Type B pancreatic cell (in vitro differentiated cells): ENCODE measurements around the gene COL20A1. TPM values are rescaled to one million over a fixed set of nuclear protein-coding genes. Genes with fewer than 3 reads are reported as not detected.

Source experiments
- DNase-seq: peaks from one replicate; pipeline ENCODE4 v3.0.0; 2021; ENCODE audit warnings: mixed read lengths; ENCODE audit not compliant: unreplicated experiment; ENCODE audit errors: extremely low spot score
- H3K27ac Mint-ChIP-seq: 2 replicates; pipeline ENCODE4 v1.8.0; 2021; ENCODE audit warnings: mild to moderate bottlenecking, mixed read lengths
- H3K27me3 Mint-ChIP-seq: 2 replicates; pipeline ENCODE4 v1.8.0; 2021; ENCODE audit warnings: mixed read lengths
- H3K36me3 Mint-ChIP-seq: 2 replicates; pipeline ENCODE4 v1.8.0; 2021; ENCODE audit warnings: mixed read lengths
- H3K4me1 Mint-ChIP-seq: one replicate; pipeline ENCODE4 v1.8.0; 2021; ENCODE audit warnings: mixed read lengths; ENCODE audit not compliant: unreplicated experiment
- H3K4me3 Mint-ChIP-seq: 2 replicates; pipeline ENCODE4 v1.8.0; 2021; ENCODE audit warnings: mild to moderate bottlenecking, mixed read lengths
- H3K9me3 Mint-ChIP-seq: 2 replicates; pipeline ENCODE4 v1.8.0; 2021; ENCODE audit warnings: mixed read lengths
- CTCF ChIP-seq: fragments of 200-600 bp; sonication (generic); conservative IDR thresholded peaks from 2 replicates; pipeline ENCODE4 v1.5.0; 2021; ENCODE audit warnings: antibody characterized with exemption, mild to moderate bottlenecking
- total RNA-seq: library from RNA; stranded (reverse); gene quantifications from 2 replicates; pipeline ENCODE4 v1.2.1, GENCODE V29; 2021; ENCODE audit warnings: low replicate concordance

Gene COL20A1
- total RNA-seq, 1 donor from 2014 or later: 0.36 TPM

- no peak for TF ChIP-seq CTCF
- H3K4me3 Mint-ChIP-seq: peak overlapping the region; percentile 37
- H3K27ac Mint-ChIP-seq: peak overlapping the region; percentile 28
- DNase-seq: no peak
- peaks cover 11% of the 10 kb centered on the region for H3K4me1 Mint-ChIP-seq
- no peaks in the 10 kb centered on the region for H3K9me3 Mint-ChIP-seq
- H3K36me3 Mint-ChIP-seq: no peaks in the 10 kb centered on the region
- H3K27me3 Mint-ChIP-seq: peaks cover 21% of the 10 kb centered on the region
Measured at GRCh38 chr20:63363013-63363957, 70.3 kb downstream of the COL20A1 start.

GRCh38 chr20:63363981-63364561 lies 71.1 kb downstream of the COL20A1 start:
- Mint-ChIP-seq H3K27ac (no peak overlapping the region), H3K9me3 (no peaks in the 10 kb centered on the region), H3K4me1 (peaks cover 11% of the 10 kb centered on the region), H3K36me3 (no peaks in the 10 kb centered on the region), H3K4me3 (no peak overlapping the region), H3K27me3 (peaks cover 23% of the 10 kb centered on the region)
- no peak for DNase-seq
- no peak for TF ChIP-seq CTCF

- Mint-ChIP-seq H3K36me3 (no peaks in the 10 kb centered on the region), H3K4me1 (peaks cover 11% of the 10 kb centered on the region), H3K4me3 (no peak overlapping the region), H3K9me3 (no peaks in the 10 kb centered on the region), H3K27me3 (peaks cover 18% of the 10 kb centered on the region), H3K27ac (no peak overlapping the region)
- DNase-seq: no peak
- no peak for TF ChIP-seq CTCF
Measured at GRCh38 chr20:63364801-63365585, 72.0 kb downstream of the COL20A1 start.

- H3K36me3 Mint-ChIP-seq: no peaks in the 10 kb centered on the region
- H3K4me3 Mint-ChIP-seq: no peak overlapping the region
- H3K4me1 Mint-ChIP-seq: peaks cover 11% of the 10 kb centered on the region
- H3K9me3 Mint-ChIP-seq: no peaks in the 10 kb centered on the region
- DNase-seq: no peak
- no peak for TF ChIP-seq CTCF
- H3K27me3 Mint-ChIP-seq: peaks cover 16% of the 10 kb centered on the region
- no peak overlapping the region for H3K27ac Mint-ChIP-seq
Measured at GRCh38 chr20:63365601-63366389, 72.8 kb downstream of the COL20A1 start.
